GM12873 (cell line): ENCODE measurements around the gene HTR6.

ENCODE experiments used
- TF ChIP-seq, protein P1 (sequence below): IDR thresholded peaks from 2 replicates; pipeline ENCODE4 v1.5.1; 2012; ENCODE audit warnings: low read depth, mild to moderate bottlenecking, moderate library complexity, low read length, control low read depth; ENCODE audit not compliant: insufficient read depth; ENCODE audit errors: missing control alignments

The HTR6 gene

GRCh38 chr1:19694298-19694697 is 29.6 kb downstream of the HTR6 start:
- TF ChIP-seq, protein P1, sequence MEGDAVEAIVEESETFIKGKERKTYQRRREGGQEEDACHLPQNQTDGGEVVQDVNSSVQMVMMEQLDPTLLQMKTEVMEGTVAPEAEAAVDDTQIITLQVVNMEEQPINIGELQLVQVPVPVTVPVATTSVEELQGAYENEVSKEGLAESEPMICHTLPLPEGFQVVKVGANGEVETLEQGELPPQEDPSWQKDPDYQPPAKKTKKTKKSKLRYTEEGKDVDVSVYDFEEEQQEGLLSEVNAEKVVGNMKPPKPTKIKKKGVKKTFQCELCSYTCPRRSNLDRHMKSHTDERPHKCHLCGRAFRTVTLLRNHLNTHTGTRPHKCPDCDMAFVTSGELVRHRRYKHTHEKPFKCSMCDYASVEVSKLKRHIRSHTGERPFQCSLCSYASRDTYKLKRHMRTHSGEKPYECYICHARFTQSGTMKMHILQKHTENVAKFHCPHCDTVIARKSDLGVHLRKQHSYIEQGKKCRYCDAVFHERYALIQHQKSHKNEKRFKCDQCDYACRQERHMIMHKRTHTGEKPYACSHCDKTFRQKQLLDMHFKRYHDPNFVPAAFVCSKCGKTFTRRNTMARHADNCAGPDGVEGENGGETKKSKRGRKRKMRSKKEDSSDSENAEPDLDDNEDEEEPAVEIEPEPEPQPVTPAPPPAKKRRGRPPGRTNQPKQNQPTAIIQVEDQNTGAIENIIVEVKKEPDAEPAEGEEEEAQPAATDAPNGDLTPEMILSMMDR = no peak

GRCh38 chr1:19695772-19696171 is 31.1 kb downstream of the HTR6 start:
- TF ChIP-seq, protein P1 = no peak

GRCh38 chr1:19696820-19697219 is 32.1 kb downstream of the HTR6 start:
- TF ChIP-seq, protein P1 = no peak

DNA sequence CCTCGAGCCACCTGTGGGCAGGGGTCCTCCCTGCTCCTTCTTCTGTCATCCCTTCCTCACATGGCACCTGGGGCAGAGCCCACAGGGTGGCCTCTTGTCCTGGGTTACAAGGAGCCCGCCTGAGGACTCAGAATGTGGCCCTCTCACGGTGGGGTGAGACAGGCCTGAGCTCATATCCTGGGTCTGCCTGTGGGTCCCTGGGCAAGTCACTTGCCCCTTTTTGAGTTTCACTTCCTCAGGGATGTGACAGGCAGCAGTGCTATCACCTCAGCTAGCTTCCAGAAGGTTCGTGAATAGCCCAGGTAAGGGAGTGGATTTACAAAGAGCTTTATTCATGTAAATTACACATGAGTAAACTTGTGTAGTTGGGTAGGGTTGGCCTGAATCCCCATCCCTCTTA is 33.5 kb downstream of the HTR6 start:
- TF ChIP-seq, protein P1 = no peak

DNA sequence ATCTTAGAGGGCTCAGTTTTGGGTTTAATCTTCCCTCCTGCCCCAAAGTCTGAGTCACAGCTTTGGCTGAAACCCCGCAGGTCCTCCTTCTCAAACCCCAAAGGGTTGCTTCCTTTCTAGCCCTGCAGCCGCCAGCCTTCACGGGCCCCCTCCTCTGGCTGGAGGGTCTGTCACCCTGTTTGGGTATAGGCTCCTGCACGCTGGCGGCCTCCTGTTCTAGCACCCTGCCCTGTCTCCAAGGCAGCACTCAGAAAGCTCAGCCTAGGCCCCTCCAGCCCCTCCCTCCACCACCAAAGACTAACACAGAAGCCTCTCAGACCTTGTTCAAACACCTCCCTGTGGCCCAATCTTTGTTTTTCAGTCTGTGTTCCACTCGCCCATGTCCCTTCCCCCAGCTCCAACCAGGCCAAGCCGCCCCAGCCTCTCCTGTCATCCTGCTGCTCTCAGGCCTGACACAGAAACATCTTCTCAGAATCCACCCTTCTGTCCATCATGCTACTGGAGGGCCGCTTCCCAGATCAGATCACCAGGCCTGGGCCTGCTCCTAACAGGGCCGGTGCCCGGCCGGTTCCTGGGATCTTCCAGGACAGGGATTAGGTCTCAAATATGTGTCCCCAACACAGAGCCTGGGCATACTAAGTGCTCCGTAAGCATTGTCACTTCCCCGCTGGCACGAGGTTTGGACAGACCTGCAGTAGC is 35.6 kb downstream of the HTR6 start:
- TF ChIP-seq, protein P1 = no peak

DNA sequence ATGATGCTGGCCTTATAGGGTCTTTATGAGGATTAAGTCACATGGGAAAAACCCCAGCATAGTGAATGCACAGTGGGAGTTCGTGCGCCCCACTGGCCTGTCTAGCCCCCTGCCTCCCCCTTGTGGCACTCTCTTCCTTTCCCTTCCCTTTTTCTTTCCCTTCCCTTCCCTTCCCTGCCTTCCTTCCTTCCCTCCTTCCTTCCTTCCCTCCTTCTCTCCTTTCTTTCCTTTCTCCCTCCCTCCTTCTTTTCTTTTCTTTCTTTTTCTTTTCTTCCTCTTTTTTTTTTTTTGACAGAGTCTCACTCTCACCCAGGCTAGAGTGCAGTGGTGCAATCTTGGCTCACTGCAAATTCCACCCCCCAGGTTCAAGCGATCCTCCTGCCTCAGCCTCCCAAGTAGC is 38.6 kb downstream of the HTR6 start:
- TF ChIP-seq, protein P1 = no peak

DNA sequence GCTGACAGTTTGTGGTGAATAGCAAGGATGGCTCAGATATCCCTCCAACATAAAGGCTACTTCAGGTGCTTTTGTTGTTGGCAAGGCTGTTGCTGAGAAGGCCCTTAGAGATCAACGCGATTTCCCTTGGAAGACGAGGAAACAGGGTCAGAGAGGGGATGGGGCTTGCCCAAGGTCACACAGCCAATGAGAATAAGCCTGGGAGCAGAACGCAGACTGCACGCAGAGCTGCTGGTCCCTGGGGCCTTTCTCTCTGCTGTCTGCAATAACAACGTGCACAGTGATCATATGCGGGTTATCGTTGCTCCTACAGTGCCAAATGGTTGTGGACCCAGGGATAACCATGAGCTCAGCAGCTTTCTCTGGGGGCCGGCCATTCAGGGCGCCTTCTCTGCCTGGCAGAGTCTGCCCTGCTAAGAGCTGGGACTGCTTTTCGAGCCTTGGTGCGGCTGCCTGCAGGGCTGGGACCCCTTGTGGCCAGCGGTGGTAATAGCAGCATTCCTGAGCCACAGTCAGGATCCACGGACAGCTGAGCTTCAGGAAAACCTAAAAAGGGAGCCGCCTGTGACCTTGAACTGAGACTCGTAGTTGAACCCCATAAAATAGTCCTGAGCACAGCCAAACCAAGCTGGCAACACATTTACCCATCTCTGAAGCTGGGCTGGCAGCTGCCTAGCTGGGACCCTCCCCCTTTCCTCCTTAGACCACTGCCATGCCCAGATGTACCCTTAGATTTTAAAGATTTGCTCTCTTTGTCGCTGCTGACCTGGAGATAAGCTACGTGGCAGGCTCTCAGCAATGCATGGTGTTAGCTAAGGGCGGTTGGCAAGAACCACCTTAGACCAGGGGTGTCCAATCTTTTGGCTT is 39.8 kb downstream of the HTR6 start:
- TF ChIP-seq, protein P1 = peak; percentile 95
